ENCODE data around the gene TTC7B.
"Not testable (repeated sequence)": the region's sequence is repeated elsewhere in the genome, so short reads cannot be mapped to it uniquely, and the experiment has no call there.

Gene TTC7B

DNA sequence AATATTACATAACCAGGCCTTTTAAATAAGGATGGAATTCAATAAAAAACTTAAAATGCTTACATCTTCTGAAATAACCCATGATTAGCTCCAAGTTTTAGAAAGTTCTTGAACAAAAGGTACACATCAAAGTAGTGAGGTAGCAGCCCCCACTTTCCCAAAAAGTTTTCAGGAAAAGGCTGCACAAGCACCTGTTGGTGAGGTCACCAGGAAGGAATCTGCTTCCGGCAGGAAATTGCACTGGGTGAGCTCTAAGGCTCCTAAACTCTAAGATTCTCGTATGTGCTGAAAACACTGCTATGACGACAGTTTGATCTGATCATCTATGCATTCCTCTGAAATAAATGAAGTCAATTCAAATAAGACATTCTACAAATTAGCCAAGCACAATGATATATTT lies 34.3 kb upstream of the TTC7B start:
- in situ Hi-C loops (cut with HindIII; ENCODE audit: low sequenced_read_pairs) = no loop called here
- TF ChIP-seq CTCF (IDR thresholded peaks at IDR 0.05; ENCODE audit: low read depth, low read length, missing control alignments) = no peak
- H3K4me3 ChIP-seq (ENCODE audit: low read depth, low read length) = no peak overlapping the region
- DNase-seq (ENCODE audit: low read depth) = no peak

GRCh38 chr14:90849787-90850444 lies 33.7 kb upstream of the TTC7B start:
- in situ Hi-C loops (cut with HindIII; ENCODE audit: low sequenced_read_pairs) = loop anchor here (10.0 kb wide), 1 partner anchor 315 kb away; no protein-coding TSS in a partner anchor
- TF ChIP-seq CTCF (IDR thresholded peaks at IDR 0.05; ENCODE audit: low read depth, low read length, missing control alignments) = no peak
- DNase-seq (ENCODE audit: low read depth) = no peak
- no peak overlapping the region for H3K4me3 ChIP-seq (ENCODE audit: low read depth, low read length)

DNA sequence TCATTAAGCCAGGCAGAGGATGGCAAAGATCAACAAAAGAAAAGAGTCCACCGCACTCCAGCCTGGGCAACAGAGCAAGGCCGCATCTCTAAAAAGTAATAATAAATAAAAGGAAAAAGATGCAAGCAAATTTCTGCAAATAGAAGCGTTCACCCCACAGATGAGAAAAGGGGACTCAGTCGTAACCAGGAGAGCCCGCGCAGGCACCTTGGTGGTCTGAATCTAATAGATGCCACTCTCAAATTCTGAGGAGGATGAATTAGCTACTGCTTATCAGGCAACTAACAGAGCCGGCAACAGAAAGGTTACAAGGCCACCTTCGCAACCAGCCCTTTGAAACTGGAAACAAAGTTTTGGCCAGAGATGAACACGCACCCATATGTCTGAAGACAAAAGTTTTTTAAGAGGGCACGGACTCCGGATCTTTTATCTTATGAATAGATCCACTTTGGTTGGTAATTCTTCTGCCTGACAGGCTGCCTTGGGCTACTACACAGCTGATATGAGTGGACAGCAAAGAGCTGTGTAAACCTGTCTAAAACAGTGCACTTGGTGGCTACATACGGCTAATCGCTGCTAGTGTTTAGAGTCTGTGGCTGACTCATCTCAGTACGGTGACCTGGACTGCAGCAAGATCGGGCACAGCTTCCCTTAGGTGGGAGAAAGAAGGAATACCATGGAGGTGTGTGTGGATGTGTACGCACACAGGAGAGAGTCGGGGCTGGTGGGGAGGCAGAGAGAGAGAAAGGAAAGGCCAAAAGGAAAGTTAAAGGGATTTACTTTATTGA lies 32.9 kb upstream of the TTC7B start:
- in situ Hi-C loops (cut with HindIII; ENCODE audit: low sequenced_read_pairs) = loop anchor here (10.0 kb wide), 1 partner anchor 316 kb away; no protein-coding TSS in a partner anchor

DNA sequence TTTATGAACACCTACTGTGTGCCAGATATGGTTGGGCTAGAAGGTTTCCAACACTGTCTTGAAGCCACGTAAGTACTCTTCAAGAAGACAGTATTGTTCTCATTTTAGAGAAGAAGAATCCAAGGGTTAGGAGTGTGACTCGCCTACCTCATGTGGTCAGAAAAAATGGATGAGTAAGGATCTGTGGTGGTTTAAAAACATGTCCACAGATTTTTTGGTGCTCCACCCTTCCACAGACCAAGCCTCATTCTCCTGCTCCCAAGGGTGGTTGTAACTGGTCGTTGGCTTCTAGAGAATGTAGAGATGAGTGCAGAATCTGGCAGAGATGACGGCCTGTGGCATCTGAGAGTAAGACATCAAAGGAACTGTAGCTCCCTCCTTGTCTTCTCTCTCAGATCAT lies 30.3 kb upstream of the TTC7B start:
- H3K4me3 ChIP-seq (ENCODE audit: low read depth, low read length) = no peak overlapping the region
- no peak for DNase-seq (ENCODE audit: low read depth)
- no peak for TF ChIP-seq CTCF (IDR thresholded peaks at IDR 0.05; ENCODE audit: low read depth, low read length, missing control alignments)
- in situ Hi-C loops (cut with HindIII; ENCODE audit: low sequenced_read_pairs) = loop anchor here (10.0 kb wide), 1 partner anchor 318 kb away; no protein-coding TSS in a partner anchor

More for the DNA sequence above, 32.9 kb upstream of the TTC7B start:
- no peak for TF ChIP-seq CTCF (IDR thresholded peaks at IDR 0.05; ENCODE audit: low read depth, low read length, missing control alignments)
- DNase-seq (ENCODE audit: low read depth) = no peak
- H3K4me3 ChIP-seq (ENCODE audit: low read depth, low read length) = no peak overlapping the region

DNA sequence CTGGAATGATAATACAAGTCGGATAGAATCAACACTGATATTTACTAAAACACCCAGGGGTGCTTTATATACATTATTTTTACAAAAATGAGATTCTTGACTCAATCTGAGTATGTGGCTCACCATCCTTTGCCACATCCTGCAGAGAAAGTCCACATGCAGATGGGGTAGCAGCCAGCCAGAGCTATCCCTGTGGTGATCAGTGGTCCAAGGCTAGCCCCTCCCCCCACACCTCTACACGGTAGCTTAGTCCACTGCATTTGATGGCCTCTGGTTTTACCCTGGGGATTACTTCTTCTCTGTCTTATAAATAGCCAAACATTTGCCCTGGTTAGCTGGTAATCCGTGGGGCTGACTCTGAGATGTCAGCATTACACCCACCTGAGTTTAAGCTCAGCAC lies 28.1 kb upstream of the TTC7B start:
- in situ Hi-C loops (cut with HindIII; ENCODE audit: low sequenced_read_pairs) = loop anchor here (10.0 kb wide), 1 partner anchor 320 kb away; no protein-coding TSS in a partner anchor
- no peak for DNase-seq (ENCODE audit: low read depth)
- no peak for TF ChIP-seq CTCF (IDR thresholded peaks at IDR 0.05; ENCODE audit: low read depth, low read length, missing control alignments)
- no peak overlapping the region for H3K4me3 ChIP-seq (ENCODE audit: low read depth, low read length)

- no peak overlapping the region for H3K4me3 ChIP-seq (ENCODE audit: low read depth, low read length)
- no peak for TF ChIP-seq CTCF (IDR thresholded peaks at IDR 0.05; ENCODE audit: low read depth, low read length, missing control alignments)
- DNase-seq (ENCODE audit: low read depth) = no peak
- in situ Hi-C loops (cut with HindIII; ENCODE audit: low sequenced_read_pairs) = loop anchor here (10.0 kb wide), 1 partner anchor 322 kb away; no protein-coding TSS in a partner anchor
These were observed 26.5 kb upstream of the TTC7B start for GRCh38 chr14:90842726-90843125.

DNA sequence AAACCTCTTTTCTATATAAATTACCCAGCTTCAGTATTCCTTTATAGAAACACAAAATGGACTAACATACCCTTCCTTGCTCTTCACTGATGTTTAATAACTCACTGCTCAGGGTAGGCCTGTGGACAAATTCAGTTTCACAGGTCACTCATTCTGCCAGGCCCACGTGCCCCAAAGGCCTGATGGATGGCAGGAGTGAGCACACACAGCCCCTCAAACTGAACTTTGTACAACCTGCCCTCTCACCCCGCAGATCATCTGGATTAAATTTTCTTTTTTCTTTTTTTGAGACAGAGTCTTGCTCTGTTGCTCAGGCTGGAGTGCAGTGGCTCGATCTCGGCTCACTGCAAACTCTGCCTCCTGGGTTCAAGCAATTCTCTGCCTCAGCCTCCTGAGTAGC lies 24.4 kb upstream of the TTC7B start:
- in situ Hi-C loops (cut with HindIII; ENCODE audit: low sequenced_read_pairs) = loop anchor here (10.0 kb wide), 1 partner anchor 324 kb away; no protein-coding TSS in a partner anchor
- DNase-seq (ENCODE audit: low read depth) = not testable (repeated sequence)

More for the DNA sequence above, 24.4 kb upstream of the TTC7B start:
- H3K4me3 ChIP-seq (ENCODE audit: low read depth, low read length) = not testable (repeated sequence)
